Smooth muscle cell of the umbilical artery (primary cell): Measurements from ENCODE around the gene APLP2. TPM values are rescaled to one million over a fixed set of nuclear protein-coding genes. Genes with fewer than 3 reads are reported as not detected.

ENCODE experiments used
- total RNA-seq: library from RNA; depleted of rRNA; stranded (reverse); fragments of >200 nt; gene quantifications from 2 replicates; pipeline ENCODE4 v1.2.3, GENCODE V29; 2014

Gene APLP2
- total RNA-seq = 407 and 433 TPM in 2 replicates

DNA sequence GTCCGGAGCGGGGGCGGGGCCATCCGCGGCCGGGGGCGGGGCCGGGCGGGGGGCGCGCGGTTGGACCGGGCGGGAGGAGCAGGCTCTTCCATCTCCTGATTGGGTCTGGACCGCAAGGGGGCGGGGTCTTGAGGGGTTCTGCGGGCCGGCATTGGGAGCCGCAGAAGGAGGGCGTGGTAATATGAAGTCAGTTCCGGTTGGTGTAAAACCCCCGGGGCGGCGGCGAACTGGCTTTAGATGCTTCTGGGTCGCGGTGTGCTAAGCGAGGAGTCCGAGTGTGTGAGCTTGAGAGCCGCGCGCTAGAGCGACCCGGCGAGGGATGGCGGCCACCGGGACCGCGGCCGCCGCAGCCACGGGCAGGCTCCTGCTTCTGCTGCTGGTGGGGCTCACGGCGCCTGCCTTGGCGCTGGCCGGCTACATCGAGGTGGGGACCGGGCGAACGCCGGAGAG lies at the start of gene APLP2:
Gene APLP2 (plus strand): TSS at position 236 of the 450 bp plus-strand sequence. CDS start 84 bp downstream, at position 320.

GRCh38 chr11:130159657-130160497 lies 90.2 kb downstream of the APLP2 start, which contains the start of gene ST14:
TSS of gene ST14 (plus strand) at chr11:130159782. CDS start at chr11:130159980, 198 bp downstream.

Other genes starting within 250 kb of the APLP2 start
- 15.1 and 22.6 TPM in 2 replicates for gene NFRKB, start 174.3 kb upstream of the APLP2 start, total RNA-seq
- 2.7 and 7.2 TPM in 2 replicates for gene PRDM10, start 67.1 kb upstream of the APLP2 start, total RNA-seq
- gene ST14, start 89.9 kb downstream of the APLP2 start, total RNA-seq = not detected in 2 replicates
- gene ZBTB44, start 245.0 kb downstream of the APLP2 start, total RNA-seq = 20.3 and 20.5 TPM in 2 replicates